ENCODE data around the gene SH3GL3. TPM values are rescaled to one million over a fixed set of nuclear protein-coding genes. Genes with fewer than 3 reads are reported as not detected.

SH3GL3 gene
- total and polyA plus RNA-seq, 2 of the 8 experiments (the other 6 are each of a cell fraction or from before 2014, with no cell fraction given): 14.1 to 19.1 TPM

- TF ChIP-seq CHD7 (IDR thresholded peaks at IDR 0.05; ENCODE audit: insufficient replicate concordance, low read length) (no peak), JUN (IDR thresholded peaks at IDR 0.05; ENCODE audit: low read depth, low read length) (no peak), RAD21 (IDR thresholded peaks at IDR 0.05 in 1 of 2, conservative IDR thresholded peaks at IDR 0.05 in 1 of 2; ENCODE audit: low read depth in 2 of 2, low read length in 2 of 2) (peak; percentile 8 to 35; a peak in 2 of 4 replicates), TAF7 (optimal IDR thresholded peaks at IDR 0.05; ENCODE audit: borderline replicate concordance, low read depth, low read length) (no peak), PHF8 (conservative IDR thresholded peaks at IDR 0.05; ENCODE audit: low read depth, low read length) (peak; percentile 54), CHD1 (IDR thresholded peaks at IDR 0.05; ENCODE audit: low read depth, low read length) (no peak), CBX8 (IDR thresholded peaks at IDR 0.05; ENCODE audit: borderline replicate concordance, low read depth, low read length) (no peak), NRF1 (IDR thresholded peaks at IDR 0.05; ENCODE audit: low read depth, low read length) (no peak), RXRA (IDR thresholded peaks at IDR 0.05; ENCODE audit: insufficient read depth, low read depth, low read length) (no peak)
Observed at GRCh38 chr15:83653639-83654378, 206.7 kb downstream of the SH3GL3 start, which contains the start of gene ADAMTSL3 (continued).

Measured in H1 (cell line).